Ishikawa (cell line): ENCODE measurements around the gene METTL14.

Source experiments
- CEBPB ChIP-seq: IDR thresholded peaks from 2 replicates; pipeline ENCODE4 v1.6.1; 2012
- CREB1 ChIP-seq: IDR thresholded peaks from 2 replicates; pipeline ENCODE4 v1.6.1; 2012; ENCODE audit warnings: low read depth
- EGR1 ChIP-seq: IDR thresholded peaks from 2 replicates; pipeline ENCODE4 v1.6.1; 2012
- EP300 ChIP-seq: IDR thresholded peaks from 2 replicates; pipeline ENCODE4 v1.6.1; 2012; ENCODE audit warnings: borderline replicate concordance
- FOXM1 ChIP-seq: IDR thresholded peaks from 2 replicates; pipeline ENCODE4 v1.6.1; 2012; ENCODE audit warnings: low read depth, borderline replicate concordance
- MAX ChIP-seq: IDR thresholded peaks from 2 replicates; pipeline ENCODE4 v1.6.1; 2012
- NFIC ChIP-seq: IDR thresholded peaks from 2 replicates; pipeline ENCODE4 v1.6.1; 2012
- RAD21 ChIP-seq: IDR thresholded peaks from 2 replicates; pipeline ENCODE4 v1.6.1; 2012; ENCODE audit warnings: low read depth
- TAF1 ChIP-seq: IDR thresholded peaks from 2 replicates; pipeline ENCODE4 v1.6.1; 2012; ENCODE audit warnings: low read depth, mild to moderate bottlenecking
- TCF12 ChIP-seq: IDR thresholded peaks from 2 replicates; pipeline ENCODE4 v1.6.1; 2012; ENCODE audit warnings: low read depth
- TEAD4 ChIP-seq: IDR thresholded peaks from 2 replicates; pipeline ENCODE4 v1.6.1; 2012
- USF1 ChIP-seq: IDR thresholded peaks from 2 replicates; pipeline ENCODE4 v1.6.1; 2012
- YY1 ChIP-seq: IDR thresholded peaks from 2 replicates; pipeline ENCODE4 v1.6.1; 2012; ENCODE audit warnings: low read depth
- ZBTB7A ChIP-seq: IDR thresholded peaks from 2 replicates; pipeline ENCODE4 v1.6.1; 2012; ENCODE audit warnings: low read depth
- TF ChIP-seq, protein P1 (sequence below): IDR thresholded peaks from 2 replicates; pipeline ENCODE4 v1.6.1; 2012; ENCODE audit warnings: low read depth, mild to moderate bottlenecking

The METTL14 gene

GRCh38 chr4:118727360-118727759 lies 42.2 kb downstream of the METTL14 start:
- TF ChIP-seq YY1, result no peak
- no peak for TF ChIP-seq ZBTB7A
- TF ChIP-seq NFIC, result no peak
- TF ChIP-seq MAX, result no peak
- no peak for TF ChIP-seq CREB1
- TF ChIP-seq FOXM1, result no peak
- TF ChIP-seq USF1, result no peak
- TF ChIP-seq RAD21, result no peak
- no peak for TF ChIP-seq TCF12
- TF ChIP-seq TAF1, result no peak
- TF ChIP-seq TEAD4, result no peak
- TF ChIP-seq EP300, result no peak
- no peak for TF ChIP-seq CEBPB
- TF ChIP-seq EGR1, result no peak
- TF ChIP-seq, protein P1, sequence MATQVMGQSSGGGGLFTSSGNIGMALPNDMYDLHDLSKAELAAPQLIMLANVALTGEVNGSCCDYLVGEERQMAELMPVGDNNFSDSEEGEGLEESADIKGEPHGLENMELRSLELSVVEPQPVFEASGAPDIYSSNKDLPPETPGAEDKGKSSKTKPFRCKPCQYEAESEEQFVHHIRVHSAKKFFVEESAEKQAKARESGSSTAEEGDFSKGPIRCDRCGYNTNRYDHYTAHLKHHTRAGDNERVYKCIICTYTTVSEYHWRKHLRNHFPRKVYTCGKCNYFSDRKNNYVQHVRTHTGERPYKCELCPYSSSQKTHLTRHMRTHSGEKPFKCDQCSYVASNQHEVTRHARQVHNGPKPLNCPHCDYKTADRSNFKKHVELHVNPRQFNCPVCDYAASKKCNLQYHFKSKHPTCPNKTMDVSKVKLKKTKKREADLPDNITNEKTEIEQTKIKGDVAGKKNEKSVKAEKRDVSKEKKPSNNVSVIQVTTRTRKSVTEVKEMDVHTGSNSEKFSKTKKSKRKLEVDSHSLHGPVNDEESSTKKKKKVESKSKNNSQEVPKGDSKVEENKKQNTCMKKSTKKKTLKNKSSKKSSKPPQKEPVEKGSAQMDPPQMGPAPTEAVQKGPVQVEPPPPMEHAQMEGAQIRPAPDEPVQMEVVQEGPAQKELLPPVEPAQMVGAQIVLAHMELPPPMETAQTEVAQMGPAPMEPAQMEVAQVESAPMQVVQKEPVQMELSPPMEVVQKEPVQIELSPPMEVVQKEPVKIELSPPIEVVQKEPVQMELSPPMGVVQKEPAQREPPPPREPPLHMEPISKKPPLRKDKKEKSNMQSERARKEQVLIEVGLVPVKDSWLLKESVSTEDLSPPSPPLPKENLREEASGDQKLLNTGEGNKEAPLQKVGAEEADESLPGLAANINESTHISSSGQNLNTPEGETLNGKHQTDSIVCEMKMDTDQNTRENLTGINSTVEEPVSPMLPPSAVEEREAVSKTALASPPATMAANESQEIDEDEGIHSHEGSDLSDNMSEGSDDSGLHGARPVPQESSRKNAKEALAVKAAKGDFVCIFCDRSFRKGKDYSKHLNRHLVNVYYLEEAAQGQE, result no peak

DNA sequence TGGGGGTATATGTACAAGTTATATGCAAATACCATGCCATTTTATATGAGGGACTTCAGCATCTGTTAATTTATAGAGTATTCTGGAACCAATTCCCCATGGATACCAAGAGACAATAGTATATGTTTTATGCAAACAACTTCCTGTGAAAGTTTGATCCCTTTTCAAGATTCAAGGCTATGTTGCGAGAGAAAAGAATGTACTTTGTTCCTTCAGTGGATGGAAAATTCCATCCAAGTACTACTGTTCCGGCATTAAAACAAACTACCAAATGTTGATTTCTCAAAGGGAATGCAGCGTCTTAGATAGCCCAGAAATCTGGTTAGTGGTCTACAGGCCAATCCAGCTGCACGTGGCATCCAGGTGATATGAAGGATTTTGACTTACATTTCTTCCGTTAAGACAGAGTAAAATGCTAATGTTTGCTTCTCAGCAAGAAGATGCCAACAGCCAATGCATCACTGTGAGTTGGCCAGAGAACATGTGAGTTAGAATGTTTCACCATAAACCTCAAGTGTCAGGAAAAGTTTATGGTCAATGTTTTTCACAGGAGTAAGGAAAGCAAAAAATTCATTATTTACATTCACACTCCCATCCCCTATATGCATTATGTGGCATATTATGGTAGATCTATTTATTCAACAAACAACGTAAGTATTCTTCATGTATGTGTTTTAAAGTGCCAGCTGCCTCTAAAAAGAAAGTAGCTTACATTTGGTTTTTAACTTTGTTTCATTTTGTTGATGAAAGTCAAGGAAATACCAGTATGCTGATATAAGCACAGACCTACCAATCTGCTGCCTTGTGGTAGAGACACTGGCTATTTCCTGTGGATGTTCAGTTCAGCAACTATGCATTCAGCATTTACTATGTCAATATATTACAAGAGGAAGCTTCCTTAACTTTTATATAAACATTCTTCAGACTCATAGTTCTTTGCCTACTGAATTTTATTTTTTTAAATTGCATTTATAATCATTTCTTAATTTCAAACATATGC lies 44.4 kb downstream of the METTL14 start:
- TF ChIP-seq YY1, result no peak
- TF ChIP-seq TCF12, result no peak
- TF ChIP-seq NFIC, result no peak
- TF ChIP-seq EGR1, result no peak
- no peak for TF ChIP-seq TEAD4
- TF ChIP-seq USF1, result no peak

GRCh38 chr4:118730683-118731082 lies 45.5 kb downstream of the METTL14 start:
- TF ChIP-seq TEAD4 (no peak), ZBTB7A (no peak), CEBPB (no peak), EGR1 (no peak), YY1 (no peak)

- TF ChIP-seq CREB1 (no peak), USF1 (no peak), RAD21 (no peak), CEBPB (no peak), FOXM1 (no peak), EP300 (no peak), MAX (no peak), TEAD4 (no peak), ZBTB7A (no peak), YY1 (no peak), TAF1 (no peak), NFIC (no peak), EGR1 (no peak)
- TF ChIP-seq, protein P1, result no peak
These were observed 47.6 kb downstream of the METTL14 start for GRCh38 chr4:118732591-118733330.

GRCh38 chr4:118734491-118735205 lies 49.5 kb downstream of the METTL14 start:
- TF ChIP-seq USF1 (no peak), ZBTB7A (no peak), TCF12 (no peak), EGR1 (no peak)
